ENCODE results near the gene ADRA2B.
"Not testable (repeated sequence)": the region's sequence is repeated elsewhere in the genome, so short reads cannot be mapped to it uniquely, and the experiment has no call there.

The ADRA2B gene

DNA sequence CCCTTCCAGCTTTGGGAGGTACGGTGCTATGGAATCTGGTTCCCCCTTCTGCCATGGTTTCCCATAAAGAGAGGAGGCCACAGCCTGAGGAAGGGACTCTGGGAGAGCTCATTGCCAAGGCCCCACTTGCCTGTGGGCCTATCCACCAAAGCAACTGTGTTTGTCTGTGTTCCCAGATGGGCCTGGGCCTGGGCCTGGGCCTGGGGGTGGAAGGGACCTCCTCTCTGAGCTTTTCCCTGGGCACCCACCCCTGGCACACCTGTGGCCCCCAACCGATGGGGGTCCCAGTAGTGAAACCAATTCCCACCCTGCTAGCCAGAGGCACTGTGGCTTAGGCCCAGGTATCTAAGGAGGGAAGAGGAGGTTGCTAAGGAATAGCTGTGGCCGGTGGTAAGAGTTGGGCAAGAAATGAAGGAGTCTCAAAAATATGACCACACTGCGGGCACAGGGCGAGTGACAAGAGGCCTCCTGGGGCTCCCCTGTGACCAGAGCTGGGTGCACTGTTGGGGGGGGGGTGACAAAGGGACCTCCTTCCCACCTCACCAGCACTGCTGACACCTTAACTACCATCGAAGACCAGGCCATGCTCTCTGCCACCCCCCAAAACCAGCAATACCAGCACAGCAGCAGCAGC, 33.8 kb upstream of the ADRA2B start:
- DNase-seq = no peak

DNA sequence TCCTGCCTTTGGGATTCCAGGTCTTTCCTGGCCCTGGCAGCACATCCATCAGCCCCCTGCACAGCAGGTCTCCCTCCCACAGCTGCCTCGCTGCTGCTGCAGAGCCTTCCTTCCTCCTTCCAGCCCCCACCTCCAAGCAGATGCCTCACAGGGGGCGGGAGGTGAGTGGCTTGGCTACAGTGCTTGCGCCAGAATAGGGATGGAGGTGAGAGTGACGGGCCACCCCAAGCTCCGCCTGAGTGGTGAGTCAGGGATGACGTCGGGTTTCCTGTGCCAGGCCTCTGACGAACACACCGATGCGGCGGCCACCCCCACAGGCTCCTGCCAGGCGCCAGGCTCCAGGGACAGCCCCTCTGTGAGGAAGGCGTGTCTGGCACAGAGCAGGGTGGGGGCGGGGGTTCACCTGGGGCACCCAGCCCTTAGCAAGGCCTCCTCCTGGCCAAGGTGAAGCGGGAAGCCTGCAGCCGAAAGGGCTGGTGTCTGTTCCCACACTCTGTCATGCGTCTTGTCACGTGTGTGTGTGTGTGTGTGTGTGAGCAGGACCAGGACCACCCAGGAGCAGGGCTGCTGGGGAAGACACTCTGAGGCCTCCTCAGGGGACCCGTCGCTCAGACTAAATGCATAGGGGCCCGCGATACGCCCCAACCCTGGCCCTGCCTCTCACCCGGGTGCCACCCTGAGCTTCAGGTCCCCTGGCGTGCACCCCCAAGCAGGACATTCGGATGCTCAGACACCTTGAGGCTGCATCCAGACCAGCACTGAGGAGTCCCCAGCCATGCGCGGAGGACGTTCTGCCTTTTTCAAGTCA, 32.2 kb upstream of the ADRA2B start:
- DNase-seq = peak; percentile 97

DNA sequence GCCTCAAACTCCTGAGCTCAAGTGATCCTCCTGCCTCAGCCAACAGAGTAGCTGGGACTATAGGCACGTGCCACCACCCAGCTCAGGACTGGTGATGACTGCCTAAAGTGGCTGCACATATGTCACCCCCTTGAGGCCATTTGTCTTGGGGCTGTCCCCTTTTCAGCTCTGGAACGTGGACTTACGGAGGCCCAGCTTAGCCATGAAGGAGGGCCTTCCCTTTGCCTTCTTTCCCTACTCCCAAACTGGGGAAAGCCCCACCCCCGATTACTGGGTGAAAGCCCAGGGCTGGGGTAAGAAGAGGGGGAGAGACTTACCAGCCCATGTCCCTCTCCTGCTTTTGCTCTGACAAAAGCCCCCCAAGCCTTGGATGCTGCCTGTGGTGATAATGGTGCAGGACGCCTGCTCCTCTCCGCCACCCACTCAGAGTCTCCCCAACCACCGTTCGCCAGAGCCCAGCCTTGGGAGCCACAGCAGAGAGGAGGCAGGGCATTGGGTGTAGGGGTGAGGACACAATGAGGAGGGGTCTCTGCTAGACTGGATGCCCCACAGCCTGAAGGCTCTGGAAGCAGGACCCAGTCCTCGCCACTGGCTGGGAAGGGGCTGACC, 31.3 kb upstream of the ADRA2B start:
- DNase-seq = no peak

DNA sequence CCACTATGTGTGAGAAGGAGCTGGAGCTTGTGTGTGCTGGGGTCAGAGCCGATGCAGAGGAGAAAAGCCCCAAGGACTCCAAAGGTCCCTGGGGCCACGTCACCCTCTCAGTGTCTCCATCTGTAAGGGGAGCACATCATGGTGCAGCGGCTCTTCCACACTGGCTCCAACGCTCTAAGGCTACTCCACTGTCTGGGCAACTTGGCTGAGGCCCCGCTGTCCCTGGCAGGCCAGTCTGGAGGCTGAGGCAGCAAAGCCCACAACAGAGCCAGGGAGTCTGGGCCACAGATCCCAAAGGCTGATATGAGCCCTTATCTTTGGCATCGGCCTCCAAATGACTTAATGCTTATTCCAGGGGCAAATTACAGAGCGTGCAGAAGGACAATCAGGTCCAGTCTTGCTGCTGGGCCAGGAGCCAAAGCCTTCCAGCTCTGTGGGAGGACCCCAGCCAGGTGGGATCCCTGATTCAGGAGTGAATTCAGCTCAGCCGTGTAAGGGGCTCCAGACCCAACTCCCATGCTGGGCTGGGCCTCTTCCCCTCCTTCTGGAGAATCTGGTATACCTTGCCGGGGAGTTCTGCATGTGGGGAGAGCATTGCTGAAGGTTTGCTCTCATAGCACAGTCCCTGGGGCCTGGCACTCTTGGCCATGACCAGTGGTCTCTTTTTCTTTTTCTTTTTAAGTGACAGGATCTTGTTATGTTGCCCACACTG, 30.7 kb upstream of the ADRA2B start:
- no peak for DNase-seq

DNA sequence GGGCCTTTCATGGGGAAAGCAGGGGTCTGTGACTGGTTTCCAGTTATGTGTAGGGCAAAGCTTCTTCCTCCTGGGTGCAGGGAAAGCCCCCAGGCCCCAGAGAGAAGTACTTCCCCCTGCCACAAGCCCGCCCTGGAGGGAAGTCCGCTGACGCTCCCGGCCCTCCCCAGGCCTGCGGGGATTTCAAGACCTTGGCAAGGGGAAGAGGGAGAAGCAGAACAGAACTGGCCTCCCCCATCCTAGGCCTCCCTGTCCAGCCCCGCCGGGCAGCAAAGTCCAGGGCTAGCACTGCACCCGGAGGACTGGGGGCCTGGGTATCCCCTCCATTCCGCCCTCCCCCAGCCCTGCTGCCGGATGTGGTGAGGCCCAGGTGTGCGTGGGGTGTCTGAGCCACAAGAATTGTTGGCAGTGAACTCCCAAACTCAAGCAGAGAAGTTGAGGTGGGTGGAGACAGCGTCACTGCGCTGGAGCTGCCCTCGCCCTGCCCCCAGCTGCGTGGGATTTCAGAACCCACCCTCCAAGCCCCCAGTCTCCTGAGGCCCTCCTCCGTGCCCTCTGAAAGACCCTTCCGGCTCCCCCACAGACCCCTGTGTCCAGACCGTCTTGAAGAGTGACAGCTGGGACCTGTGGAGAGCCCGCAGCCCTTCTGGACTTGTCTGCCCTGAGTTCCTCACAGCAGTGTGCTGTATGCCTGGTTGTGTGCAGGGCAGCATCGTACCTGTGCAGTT, 29.9 kb upstream of the ADRA2B start:
- DNase-seq = peak; percentile 92

DNA sequence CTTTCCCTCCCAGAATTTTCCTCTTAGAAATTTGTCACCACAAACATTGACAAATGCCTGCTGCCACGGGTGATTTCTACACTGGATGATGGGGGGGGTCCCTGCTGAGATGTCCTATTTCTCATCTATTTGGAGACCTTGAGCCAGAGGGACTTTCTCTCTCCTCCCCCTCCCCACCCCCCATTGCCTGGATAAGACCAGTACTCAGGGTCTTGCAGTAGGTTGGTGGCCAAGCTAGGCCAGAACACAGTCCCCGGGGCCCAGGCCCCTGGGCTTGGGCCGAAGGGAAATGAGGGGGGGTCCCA, 29.4 kb upstream of the ADRA2B start:
- no peak for DNase-seq

DNA sequence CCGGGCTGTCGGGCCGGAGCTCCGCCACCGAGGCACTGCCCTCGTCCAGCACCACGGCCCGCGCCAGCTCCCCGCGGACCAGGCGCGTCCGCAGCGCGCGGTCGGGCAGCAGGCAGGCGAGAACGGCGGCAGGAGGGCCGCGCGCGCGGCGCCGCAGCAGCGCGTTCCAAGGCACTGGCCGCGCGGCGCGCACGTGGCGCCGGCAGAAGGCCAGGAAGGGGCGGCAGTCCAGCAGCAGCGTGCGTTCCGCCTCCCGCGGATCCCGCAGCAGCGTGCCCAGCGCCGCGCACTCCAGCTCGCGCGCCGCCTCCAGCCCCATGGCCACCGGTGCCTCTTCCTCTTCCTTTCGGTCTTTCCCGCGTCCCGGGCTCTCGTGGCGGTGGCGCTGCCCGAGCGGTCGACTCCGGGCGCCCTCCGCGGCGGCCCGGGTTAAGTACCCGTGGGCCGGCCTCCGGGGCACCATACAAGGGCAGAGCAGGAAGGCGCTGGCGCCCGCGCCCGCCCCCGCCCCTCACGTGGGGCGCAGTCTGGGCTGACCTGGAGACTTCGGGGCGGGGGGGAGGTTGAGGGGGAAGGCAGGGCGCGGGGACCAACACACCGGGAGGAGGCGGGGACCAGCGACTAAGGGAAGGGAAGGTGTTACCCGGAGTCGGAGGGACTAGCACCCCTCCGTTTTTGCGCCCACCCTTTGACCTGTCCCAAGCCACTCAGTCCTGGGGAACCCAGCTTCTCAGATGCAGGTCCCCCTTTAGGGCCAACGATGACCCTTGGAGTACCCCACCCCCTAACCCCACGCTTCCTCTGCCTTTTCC, 28.9 kb upstream of the ADRA2B start, which contains the start of gene DUSP2:
DUSP2 (minus strand) TSS at position 405 of the 812 bp plus-strand sequence; CDS start at position 319, 86 bp downstream.
- DNase-seq = peak; percentile 93

DNA sequence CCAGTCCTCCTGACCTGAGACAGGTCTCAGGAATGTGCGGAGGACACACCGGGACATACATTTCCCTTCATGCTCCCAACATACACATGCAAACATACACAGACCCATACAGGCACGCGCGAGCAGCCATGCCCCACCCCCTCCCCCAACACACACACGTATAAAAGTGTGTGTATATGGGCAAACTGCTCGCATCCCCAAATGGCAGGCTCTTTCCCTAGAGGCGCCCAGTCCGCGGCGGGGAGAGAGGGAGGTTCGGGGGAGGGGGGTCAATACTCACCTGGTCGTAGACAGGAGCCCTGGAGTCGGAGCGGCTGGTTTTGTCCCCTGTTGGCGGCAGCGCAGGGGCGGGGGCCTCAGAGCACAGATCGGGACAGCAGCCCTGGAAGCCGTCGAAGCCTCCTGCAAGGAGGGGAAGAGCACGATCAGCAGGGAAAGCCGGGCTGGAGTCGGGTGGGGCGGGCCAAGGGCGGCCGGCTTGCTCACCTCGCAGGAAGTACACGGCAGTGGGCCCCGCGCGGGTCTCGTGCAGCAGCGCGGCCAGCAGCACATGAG, 28.2 kb upstream of the ADRA2B start:
- peak; percentile 49 for DNase-seq

DNA sequence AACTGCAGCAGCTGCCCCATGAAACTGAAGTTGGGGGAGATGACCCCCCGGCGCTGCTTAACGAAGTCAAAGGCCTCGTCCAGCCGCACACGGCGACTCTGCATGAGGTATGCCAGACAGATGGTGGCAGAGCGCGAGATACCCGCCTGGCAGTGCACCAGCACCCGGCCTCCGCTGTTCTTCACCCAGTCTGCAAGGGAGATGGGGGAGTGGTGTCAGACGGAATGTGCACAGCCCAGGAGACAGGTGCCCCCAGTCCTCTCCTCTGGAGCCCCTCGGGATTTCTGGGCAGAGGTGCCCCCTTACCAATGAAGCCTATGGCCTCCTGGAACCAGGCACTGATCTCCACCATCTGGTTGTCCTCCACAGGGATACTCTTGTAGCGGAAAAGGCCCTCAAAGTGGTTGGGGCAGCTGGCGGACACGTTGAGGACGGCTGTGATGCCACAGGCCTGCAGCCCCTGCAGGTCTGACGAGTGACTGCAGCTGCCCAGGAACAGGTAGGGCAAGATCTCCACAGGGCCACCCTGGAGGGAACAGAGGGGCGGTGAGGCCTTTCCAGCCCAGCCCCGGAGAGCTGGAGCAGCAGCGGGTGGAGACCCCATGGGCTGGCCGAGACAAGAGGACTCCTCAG, 27.6 kb upstream of the ADRA2B start:
- DNase-seq = peak; percentile 24

DNA sequence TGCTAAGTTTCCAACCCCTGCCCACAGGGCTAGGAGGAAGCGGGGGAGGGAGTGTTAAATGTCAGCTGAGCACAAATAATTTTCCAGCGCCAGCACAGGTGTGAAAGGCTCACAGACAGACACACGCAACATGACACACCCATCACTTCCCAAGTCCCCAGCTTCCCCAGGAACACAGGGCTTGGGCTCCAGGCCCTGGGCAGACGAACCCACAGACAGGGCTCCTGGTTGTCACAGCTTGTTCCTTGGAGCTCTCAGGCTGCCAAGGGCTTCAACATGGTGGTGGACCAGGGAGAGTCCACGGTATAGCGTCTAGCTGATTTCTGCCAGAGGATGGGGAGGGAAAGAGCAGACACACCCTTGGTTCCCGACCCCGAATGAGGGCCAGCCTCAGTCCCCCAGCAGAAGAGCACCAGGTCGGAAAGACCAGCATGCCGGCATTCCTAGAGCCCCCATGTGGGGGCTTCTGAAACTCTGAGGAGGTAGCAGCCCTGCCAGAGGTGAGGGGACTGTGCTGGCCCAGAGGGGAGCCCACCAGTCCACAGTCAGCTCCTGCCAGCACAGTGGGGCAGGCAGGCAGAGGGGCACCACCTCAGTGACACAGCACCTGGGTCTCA, 27.0 kb upstream of the ADRA2B start:
- no peak for DNase-seq

DNA sequence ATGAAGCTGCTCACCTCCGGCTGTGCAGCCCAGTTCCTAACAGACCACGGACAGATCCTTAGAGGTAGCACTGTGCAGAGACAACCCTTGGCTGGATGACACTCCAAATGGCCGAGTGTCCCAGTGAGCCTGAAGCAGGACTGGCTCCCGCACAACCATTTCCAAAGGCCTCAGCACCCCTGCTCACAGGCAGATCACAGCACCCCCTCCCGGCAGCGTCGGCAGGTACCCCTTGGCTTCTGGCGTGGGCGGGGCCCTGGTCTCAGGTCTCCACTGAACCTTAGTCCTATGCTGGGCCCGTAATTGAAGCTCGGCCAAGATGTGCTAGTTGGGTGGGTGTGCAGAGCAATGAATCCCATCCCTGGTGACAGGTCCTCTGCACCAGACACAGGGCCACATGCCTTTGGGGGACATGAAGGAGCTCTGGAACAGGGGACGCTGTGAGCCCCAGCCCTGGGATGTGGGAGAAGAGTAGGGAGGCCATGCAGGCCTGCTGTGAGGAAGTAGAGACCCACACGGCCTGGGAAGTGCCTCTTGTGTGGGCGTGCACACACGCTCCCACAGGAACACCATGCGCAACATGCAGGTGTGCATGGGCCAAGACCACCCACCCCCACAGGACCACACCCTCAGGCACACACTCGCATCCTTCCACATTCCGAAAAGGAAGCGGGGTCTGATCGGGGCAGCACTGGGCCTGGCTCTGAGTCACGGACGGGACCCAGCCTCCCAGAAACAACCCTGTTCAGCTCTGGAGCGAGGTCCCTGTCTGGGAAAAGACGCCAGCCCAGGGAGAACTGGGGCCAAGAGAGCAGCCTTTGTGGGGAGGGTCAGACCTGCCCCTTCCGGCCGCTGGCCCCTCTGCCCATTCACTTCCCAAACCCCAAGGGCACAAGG, 26.1 kb upstream of the ADRA2B start:
- DNase-seq = peak; percentile 76

DNA sequence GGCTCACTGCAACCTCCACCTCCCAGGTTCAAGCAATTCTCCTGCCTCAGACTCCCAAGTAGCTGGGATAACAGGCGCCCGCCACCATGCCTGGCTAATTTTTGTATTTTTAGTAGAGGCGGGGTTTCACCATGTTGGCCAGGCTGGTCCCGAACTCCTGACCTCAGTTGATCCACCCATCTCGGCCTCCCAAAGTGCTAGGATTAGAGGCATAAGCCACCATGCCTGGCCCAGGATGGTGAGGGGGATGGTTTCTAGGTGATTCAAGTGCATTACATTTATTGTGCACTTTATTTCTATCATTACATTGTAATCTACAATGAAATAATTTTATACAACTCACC, 25.2 kb upstream of the ADRA2B start:
- DNase-seq = not testable (repeated sequence)

DNA sequence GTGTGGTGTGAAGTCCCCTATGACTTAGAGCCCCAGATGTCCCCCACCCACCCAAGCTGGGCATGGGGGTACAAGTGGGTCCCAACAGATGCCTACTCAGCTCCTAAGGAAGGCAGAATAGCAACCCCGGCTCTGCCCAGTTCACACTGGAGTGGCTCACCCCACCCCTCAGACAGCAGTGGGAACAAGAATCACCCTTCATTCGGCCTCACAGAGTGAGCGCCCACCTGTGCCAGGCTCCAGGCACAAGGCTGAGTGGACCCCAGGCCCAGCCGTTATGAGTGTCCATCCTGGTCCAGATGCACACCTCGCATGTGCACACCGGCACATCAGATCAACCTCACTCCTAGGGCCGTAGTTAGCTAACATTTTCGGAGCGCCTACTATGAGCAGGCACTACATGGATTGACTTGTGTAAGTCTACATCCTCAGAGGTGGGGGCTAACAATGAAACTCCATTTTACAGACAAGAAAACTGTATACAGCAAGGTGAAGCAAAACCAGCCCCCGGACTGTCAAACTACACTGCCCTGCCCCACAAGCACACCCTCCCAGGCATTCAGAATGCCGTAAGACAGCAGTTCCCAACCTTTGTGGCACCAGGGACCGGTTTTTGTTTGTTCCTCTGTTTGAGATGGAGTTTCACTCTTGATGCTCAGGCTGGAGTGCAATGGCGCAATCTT, 24.7 kb upstream of the ADRA2B start:
- no peak for DNase-seq

DNA sequence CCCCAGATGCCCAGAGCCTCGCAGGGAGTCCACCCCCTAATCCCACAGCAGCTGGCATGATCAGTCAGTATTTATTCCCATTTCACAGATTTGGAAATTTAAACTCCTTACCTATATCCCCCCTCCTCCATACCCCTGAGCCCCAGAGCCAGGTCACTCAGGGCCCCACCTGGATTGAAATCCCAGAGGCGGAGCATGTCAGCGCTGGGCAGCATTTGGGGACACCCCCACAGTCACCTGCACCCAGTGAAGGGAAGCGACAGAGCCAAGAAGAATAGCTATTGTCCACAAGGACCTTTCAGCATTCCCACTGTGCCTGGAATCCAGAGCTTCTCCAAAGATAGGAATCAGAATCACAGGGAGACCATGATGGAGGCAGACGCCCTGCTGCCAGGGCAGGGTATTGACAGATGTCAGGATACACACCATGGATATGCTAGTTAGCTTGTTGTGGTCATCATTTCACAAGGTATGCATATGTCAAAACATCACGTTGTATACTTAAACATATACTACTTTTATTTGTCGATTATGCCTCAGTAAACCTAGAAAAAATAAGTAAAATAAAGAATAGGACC, 22.9 kb upstream of the ADRA2B start:
- no peak for DNase-seq

DNA sequence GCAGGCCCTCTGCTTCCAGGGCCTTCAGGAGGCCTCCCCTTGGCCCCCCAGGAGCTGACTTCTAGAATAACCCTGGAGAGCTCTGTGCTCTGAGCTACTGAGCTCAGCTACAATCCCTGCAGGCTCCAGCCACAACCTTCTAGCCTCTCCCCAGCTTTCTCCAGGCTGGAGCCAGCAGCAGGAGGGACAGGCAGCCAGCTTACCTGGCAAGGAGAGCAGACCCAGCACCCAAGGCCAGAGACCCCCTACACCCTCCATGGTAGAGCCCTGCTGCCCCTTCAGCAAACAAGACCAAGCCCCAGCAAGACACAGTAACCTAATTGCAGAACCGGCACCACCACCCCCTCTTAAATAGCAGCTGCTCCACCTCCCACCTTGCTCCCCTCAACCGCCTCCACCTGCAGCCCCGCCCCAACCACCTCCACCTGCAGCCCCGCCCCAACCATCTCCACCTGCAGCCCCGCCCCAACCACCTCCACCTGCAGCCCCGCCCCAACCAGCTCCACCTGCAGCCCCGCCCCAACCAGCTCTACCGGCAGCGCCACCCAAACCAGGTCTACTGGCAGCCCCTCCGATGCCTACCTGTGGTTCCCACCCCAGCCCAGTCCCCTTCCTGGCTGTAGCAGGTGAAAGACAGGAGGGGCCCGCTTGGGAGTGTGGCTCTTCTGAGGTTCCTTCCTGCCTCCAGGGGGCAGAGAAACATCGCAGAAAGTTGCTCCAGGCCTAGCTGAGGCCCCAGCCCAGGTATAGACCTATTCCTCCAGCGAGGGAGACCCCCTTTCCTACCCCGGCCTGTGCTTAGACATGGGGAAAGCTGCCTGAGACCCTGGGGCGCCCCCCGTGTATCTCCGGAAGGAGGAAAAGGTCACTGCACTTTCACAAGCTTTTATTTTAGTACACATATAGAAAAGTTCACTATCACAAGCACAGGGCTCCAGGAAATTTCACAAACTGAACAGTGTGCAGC, 22.1 kb upstream of the ADRA2B start, which contains the start of gene ASTL:
ASTL (minus strand) TSS at position 324 of the 967 bp plus-strand sequence; CDS start at position 258, 66 bp downstream.
- peak; percentile 47 for DNase-seq

DNA sequence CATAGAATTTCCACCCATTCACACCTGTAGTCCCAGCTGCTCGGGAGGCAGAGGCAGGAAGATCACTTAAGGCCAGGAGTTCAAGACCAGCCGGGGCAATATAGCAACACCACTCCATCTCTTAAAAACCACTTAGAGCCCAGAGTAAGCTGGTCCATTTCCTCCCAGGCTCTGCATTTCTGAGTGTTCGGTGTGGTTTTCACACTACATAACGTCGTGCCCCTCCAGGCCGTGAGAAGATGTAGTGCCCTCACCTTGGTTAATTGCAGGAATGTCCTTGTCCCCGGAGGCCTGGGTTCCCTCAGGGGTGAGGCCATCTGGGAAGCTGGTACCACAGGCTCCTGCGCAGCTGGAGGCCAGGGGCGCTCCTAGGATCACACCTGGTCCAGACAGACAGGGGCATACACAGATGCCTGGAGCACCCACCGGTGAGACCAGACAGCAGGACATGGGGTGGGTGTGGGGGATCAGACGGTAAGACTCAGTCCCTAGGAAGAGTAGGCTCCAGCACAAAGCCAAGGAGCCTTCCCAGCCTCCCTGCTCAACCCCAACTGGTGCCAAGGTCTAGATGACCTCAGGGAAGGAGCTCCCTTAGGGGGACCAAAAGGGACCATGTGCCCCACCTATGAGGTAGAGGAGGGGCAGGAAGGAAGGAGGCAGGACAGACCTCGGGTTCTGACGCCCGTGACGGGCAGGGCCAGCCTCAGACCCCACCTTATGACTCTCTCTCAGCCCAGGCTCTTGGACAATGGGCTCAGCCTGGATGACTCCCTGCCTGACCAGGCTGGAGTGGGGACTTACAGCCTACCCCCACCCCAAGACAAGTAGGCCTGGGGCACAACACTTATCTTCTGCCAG, 21.2 kb upstream of the ADRA2B start:
- DNase-seq = no peak

Measured in stimulated activated naive CD4-positive, alpha-beta T cell treated with Interleukin-2 at 50 U/mL for 16 hours (primary cell).